ENCODE measurements around the gene INS. TPM values are rescaled to one million over a fixed set of nuclear protein-coding genes. Genes with fewer than 3 reads are reported as not detected.

INS gene
- total and polyA plus RNA-seq, 10 of the 15 experiments (the other 5 are each of a cell fraction or from before 2014, with no cell fraction given) = not detected

DNA sequence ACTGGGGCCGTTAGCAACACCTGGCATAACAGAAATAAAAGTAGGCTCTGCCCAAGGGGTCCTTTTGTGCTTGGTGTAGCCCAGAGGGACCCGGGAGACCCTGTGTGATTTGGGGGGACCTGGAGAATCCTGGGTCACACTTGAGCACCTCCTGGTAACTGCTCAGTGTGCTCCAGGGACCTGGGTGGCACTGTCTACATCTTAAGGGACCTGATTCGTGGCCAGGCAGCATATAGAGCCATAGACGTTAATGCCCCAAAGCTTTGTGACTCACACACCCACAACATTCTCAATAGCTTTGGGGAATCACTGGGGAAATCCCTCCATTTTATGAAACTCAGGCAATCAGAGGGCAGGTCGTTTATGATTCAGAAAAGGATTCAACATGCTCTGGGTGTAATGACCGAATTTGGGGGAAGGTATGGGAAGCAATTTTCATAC, 18.2 kb downstream of the INS start:
- no peak for TF ChIP-seq IRF4 (IDR thresholded peaks at IDR 0.05; ENCODE audit: low read depth, low read length)
- TF ChIP-seq, protein P1, sequence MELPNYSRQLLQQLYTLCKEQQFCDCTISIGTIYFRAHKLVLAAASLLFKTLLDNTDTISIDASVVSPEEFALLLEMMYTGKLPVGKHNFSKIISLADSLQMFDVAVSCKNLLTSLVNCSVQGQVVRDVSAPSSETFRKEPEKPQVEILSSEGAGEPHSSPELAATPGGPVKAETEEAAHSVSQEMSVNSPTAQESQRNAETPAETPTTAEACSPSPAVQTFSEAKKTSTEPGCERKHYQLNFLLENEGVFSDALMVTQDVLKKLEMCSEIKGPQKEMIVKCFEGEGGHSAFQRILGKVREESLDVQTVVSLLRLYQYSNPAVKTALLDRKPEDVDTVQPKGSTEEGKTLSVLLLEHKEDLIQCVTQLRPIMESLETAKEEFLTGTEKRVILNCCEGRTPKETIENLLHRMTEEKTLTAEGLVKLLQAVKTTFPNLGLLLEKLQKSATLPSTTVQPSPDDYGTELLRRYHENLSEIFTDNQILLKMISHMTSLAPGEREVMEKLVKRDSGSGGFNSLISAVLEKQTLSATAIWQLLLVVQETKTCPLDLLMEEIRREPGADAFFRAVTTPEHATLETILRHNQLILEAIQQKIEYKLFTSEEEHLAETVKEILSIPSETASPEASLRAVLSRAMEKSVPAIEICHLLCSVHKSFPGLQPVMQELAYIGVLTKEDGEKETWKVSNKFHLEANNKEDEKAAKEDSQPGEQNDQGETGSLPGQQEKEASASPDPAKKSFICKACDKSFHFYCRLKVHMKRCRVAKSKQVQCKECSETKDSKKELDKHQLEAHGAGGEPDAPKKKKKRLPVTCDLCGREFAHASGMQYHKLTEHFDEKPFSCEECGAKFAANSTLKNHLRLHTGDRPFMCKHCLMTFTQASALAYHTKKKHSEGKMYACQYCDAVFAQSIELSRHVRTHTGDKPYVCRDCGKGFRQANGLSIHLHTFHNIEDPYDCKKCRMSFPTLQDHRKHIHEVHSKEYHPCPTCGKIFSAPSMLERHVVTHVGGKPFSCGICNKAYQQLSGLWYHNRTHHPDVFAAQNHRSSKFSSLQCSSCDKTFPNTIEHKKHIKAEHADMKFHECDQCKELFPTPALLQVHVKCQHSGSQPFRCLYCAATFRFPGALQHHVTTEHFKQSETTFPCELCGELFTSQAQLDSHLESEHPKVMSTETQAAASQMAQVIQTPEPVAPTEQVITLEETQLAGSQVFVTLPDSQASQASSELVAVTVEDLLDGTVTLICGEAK (IDR thresholded peaks at IDR 0.05; ENCODE audit: borderline replicate concordance) = no peak
- TF ChIP-seq RUNX3 (IDR thresholded peaks at IDR 0.05; ENCODE audit: low read length) = peak; percentile 36; the same call in 1 of the 2 replicates
- peak; percentile 89 for TF ChIP-seq BCL3 (IDR thresholded peaks at IDR 0.05; ENCODE audit: borderline replicate concordance, insufficient read depth, low read depth, low read length, poor library complexity, severe bottlenecking)
- Histone ChIP-seq H3K9me3 (replicated peaks; ENCODE audit: control insufficient read depth, insufficient read depth, low read length) (no peaks in the 10 kb centered on the region), H3K27ac (ENCODE audit: control insufficient read depth, insufficient read depth) (no peak overlapping the region), H2AFZ (ENCODE audit: control insufficient read depth, low read depth, low read length) (no peak overlapping the region), H3K36me3 (ENCODE audit: control insufficient read depth in 2 of 2, insufficient read depth in 2 of 2, low read length in 1 of 2) (no peaks in the 10 kb centered on the region), H3K79me2 (ENCODE audit: control insufficient read depth, insufficient read depth, low read length) (no peaks in the 10 kb centered on the region), H3K4me2 (ENCODE audit: control insufficient read depth, insufficient read depth) (no peak overlapping the region), H3K4me3 (no peak overlapping the region), H4K20me1 (ENCODE audit: control insufficient read depth, insufficient read depth) (no peaks in the 10 kb centered on the region), H3K9ac (ENCODE audit: control insufficient read depth, insufficient read depth, low read length) (no peak overlapping the region), H3K4me1 (ENCODE audit: control insufficient read depth, insufficient read depth, low read length) (no peaks in the 10 kb centered on the region), H3K27me3 (replicated peaks in 1 of 2; ENCODE audit: control insufficient read depth in 2 of 2, insufficient read depth in 2 of 2, low read length in 1 of 2) (peaks cover 2 to 8% of the 10 kb centered on the region in 2 experiments; a peak in 3 of 4 replicates)
- POLR2A ChIA-PET = no interaction called here
- CTCF ChIA-PET = interaction anchor here (1.0 to 3.1 kb wide), 3 partner anchors 9 to 490 kb away, joined by 4 to 19 read pairs (median 4); no protein-coding TSS in a partner anchor
- DNase-seq (ENCODE audit: low read depth, low spot score) (peak; percentile 8), ATAC-seq (peak; percentile 76), FAIRE-seq (no peak)
- intact Hi-C loops (cut with micrococcal nuclease; ENCODE audit: unreplicated experiment) = no loop called here
- in situ Hi-C loops (cut with MboI) = no loop called here
- 0% methylated on average over 6 of the region's 6 CpGs for WGBS (ENCODE audit: insufficient coverage, insufficient replicate concordance, low lambda C conversion rate, missing lambda C conversion rate)
- RAD21 ChIA-PET (ENCODE audit: unreplicated experiment) = interaction anchor here (1.6 kb wide), 1 partner anchor 9 kb away, joined by 4 read pairs; no protein-coding TSS in a partner anchor
- SMC1A ChIA-PET (ENCODE audit: uncharacterized antibody, unreplicated experiment) = interaction anchor here (0.6 to 1.0 kb wide), 2 partner anchors 9 kb away, joined by 3 read pairs; no protein-coding TSS in a partner anchor
- no TSS peak for BruUV-seq (replicated peaks)
